K562 treated with DMSO at 1 percent for 12 hours (cell line): ENCODE results near the gene CBLC. TPM values are rescaled to one million over a fixed set of nuclear protein-coding genes. Genes with fewer than 3 reads are reported as not detected.

Source experiments
- total RNA-seq: library from RNA; unstranded; fragments of 300-600 nt; gene quantifications from 2 replicates; pipeline ENCODE4 v1.2.3, GENCODE V29; 2022; ENCODE audit not compliant: insufficient read depth

Gene CBLC
- not detected in 2 replicates for total RNA-seq

GRCh38 chr19:44777715-44778347 lies at the start of gene CBLC:
CBLC (plus strand) TSS chr19:44777890; CDS start chr19:44777932, 42 bp downstream.

GRCh38 chr19:44748426-44749254 lies 29.1 kb upstream of the CBLC start, which contains the start of gene BCL3:
BCL3 (plus strand) TSS chr19:44748708; CDS start chr19:44748791, 83 bp downstream.

GRCh38 chr19:44808463-44809371 lies 31.0 kb downstream of the CBLC start, which contains the start of gene BCAM:
BCAM (plus strand) TSS chr19:44809103; CDS start chr19:44809125, 22 bp downstream.

GRCh38 chr19:44845612-44846454 lies 68.1 kb downstream of the CBLC start, which contains the start of gene NECTIN2:
NECTIN2 (plus strand) TSS chr19:44846297; CDS start chr19:44846526, 229 bp downstream.

Other genes with a start within 250 kb of the CBLC start
- gene CEACAM20, start 248.2 kb upstream of the CBLC start, total RNA-seq, result not detected in 2 replicates
- not detected in 2 replicates for gene IGSF23, start 164.3 kb upstream of the CBLC start, total RNA-seq
- 6.4 and 18.5 TPM in 2 replicates for gene PVR, start 134.0 kb upstream of the CBLC start, total RNA-seq
- 2.2 and 4.8 TPM in 2 replicates for gene CEACAM19, start 106.4 kb upstream of the CBLC start, total RNA-seq
- not detected in 2 replicates for gene CEACAM16, start 78.7 kb upstream of the CBLC start, total RNA-seq
- 20.0 and 22.6 TPM in 2 replicates for gene BCL3, start 29.2 kb upstream of the CBLC start, total RNA-seq
- gene BCAM, start 31.2 kb downstream of the CBLC start, total RNA-seq, result 2.7 and 6.7 TPM in 2 replicates
- 80.1 and 110 TPM in 2 replicates for gene NECTIN2, start 68.4 kb downstream of the CBLC start, total RNA-seq
- 89.4 and 92.1 TPM in 2 replicates for gene TOMM40, start 113.4 kb downstream of the CBLC start, total RNA-seq
- gene APOE, start 127.9 kb downstream of the CBLC start, total RNA-seq, result 886 and 1,766 TPM in 2 replicates
- gene APOC1, start 136.7 kb downstream of the CBLC start, total RNA-seq, result 862 and 1,208 TPM in 2 replicates
- gene APOC4, start 164.3 kb downstream of the CBLC start, total RNA-seq, result not detected in 2 replicates
- gene APOC2, start 168.2 kb downstream of the CBLC start, total RNA-seq, result not detected in 2 replicates
- gene CLPTM1, start 177.5 kb downstream of the CBLC start, total RNA-seq, result 66.2 and 105 TPM in 2 replicates
- 12.8 and 15.2 TPM in 2 replicates for gene RELB, start 223.6 kb downstream of the CBLC start, total RNA-seq